GM23338 (cell line): ENCODE results near the gene TNNI2. TPM values are rescaled to one million over a fixed set of nuclear protein-coding genes. Genes with fewer than 3 reads are reported as not detected.

Experiments
- ATAC-seq: fragments of 200-7000 bp; cut with Tn5 transposase; 3 replicates; pipeline ENCODE4 v1.9.1; 2020
- DNase-seq: peaks from one replicate; pipeline ENCODE4 v3.0.0-alpha.2; 2015; ENCODE audit warnings: low spot score
- H2AFZ ChIP-seq: fragments of 200-600 bp; sonication (generic); 2 replicates; pipeline ENCODE4 v1.8.0; 2016; ENCODE audit warnings: antibody characterized with exemption, mild to moderate bottlenecking, moderate library complexity
- H3F3A ChIP-seq: fragments of 200-600 bp; sonication (generic); replicated peaks from 2 replicates; pipeline ENCODE4 v1.8.0; 2017; ENCODE audit warnings: antibody characterized with exemption, mixed run types, low read depth
- H3K27ac ChIP-seq: fragments of 200-600 bp; sonication (generic); 2 replicates; pipeline ENCODE4 v1.6.1; 2016; ENCODE audit warnings: low read depth
- H3K27me3 ChIP-seq: fragments of 200-600 bp; sonication (generic); 2 replicates; pipeline ENCODE4 v1.8.0; 2016; ENCODE audit warnings: mild to moderate bottlenecking, mixed run types, moderate library complexity; ENCODE audit not compliant: insufficient read depth
- H3K36me3 ChIP-seq: fragments of 200-600 bp; sonication (generic); 2 replicates; pipeline ENCODE4 v1.8.0; 2016; ENCODE audit warnings: mild to moderate bottlenecking; ENCODE audit not compliant: insufficient read depth
- H3K4me1 ChIP-seq: fragments of 200-600 bp; sonication (generic); 2 replicates; pipeline ENCODE4 v1.8.0; 2016; ENCODE audit warnings: mild to moderate bottlenecking, moderate library complexity; ENCODE audit not compliant: insufficient read depth
- H3K4me2 ChIP-seq: fragments of 200-600 bp; sonication (generic); 2 replicates; pipeline ENCODE4 v1.7.1; 2017; ENCODE audit warnings: mixed run types
- H3K4me3 ChIP-seq: fragments of 200-600 bp; sonication (generic); 2 replicates; pipeline ENCODE4 v1.6.1; 2016; ENCODE audit warnings: mixed run types
- H3K79me2 ChIP-seq: fragments of 200-600 bp; sonication (generic); replicated peaks from 2 replicates; pipeline ENCODE4 v1.8.0; 2017; ENCODE audit warnings: mild to moderate bottlenecking; ENCODE audit not compliant: insufficient read depth
- H3K9me2 ChIP-seq: fragments of 200-600 bp; sonication (generic); 2 replicates; pipeline ENCODE4 v1.8.0; 2017; ENCODE audit not compliant: insufficient read depth
- H4K20me1 ChIP-seq: fragments of 200-600 bp; sonication (generic); replicated peaks from 2 replicates; pipeline ENCODE4 v1.8.0; 2017; ENCODE audit warnings: mild to moderate bottlenecking; ENCODE audit not compliant: insufficient read depth
- H3K27ac Mint-ChIP-seq: 2 replicates; pipeline ENCODE4 v1.8.0; 2020; ENCODE audit warnings: inconsistent platforms, mild to moderate bottlenecking, moderate library complexity, mixed read lengths
- H3K27me3 Mint-ChIP-seq: 3 replicates; pipeline ENCODE4 v1.8.0; 2022; ENCODE audit warnings: low read depth, mild to moderate bottlenecking, moderate library complexity, mixed read lengths, inconsistent platforms; ENCODE audit not compliant: insufficient read depth, poor library complexity
- H3K36me3 Mint-ChIP-seq: 3 replicates; pipeline ENCODE4 v1.8.0; 2021; ENCODE audit warnings: low read depth, mild to moderate bottlenecking, inconsistent platforms, moderate library complexity, mixed read lengths
- H3K4me1 Mint-ChIP-seq: 3 replicates; pipeline ENCODE4 v1.8.0; 2020; ENCODE audit warnings: mild to moderate bottlenecking, inconsistent platforms, mixed read lengths
- H3K4me3 Mint-ChIP-seq: 3 replicates; pipeline ENCODE4 v1.8.0; 2021; ENCODE audit warnings: moderate library complexity, mild to moderate bottlenecking, inconsistent platforms, mixed read lengths
- H3K9me3 Mint-ChIP-seq: 3 replicates; pipeline ENCODE4 v1.8.0; 2020; ENCODE audit warnings: moderate library complexity, mild to moderate bottlenecking, inconsistent platforms, mixed read lengths
- CREB1 ChIP-seq: fragments of 250-450 bp; sonication (Bioruptor Pico); IDR thresholded peaks from 2 replicates; pipeline ENCODE4 v1.5.0; 2020; ENCODE audit warnings: low read depth, mild to moderate bottlenecking, moderate library complexity
- ETS1 ChIP-seq: IDR thresholded peaks from 2 replicates; pipeline ENCODE4 v1.6.1; 2016; ENCODE audit warnings: antibody characterized with exemption
- EZH2phosphoT487 ChIP-seq: fragments of 200-600 bp; sonication (generic); IDR thresholded peaks from one replicate; pipeline ENCODE4 v1.8.1; 2018; ENCODE audit warnings: antibody characterized with exemption; ENCODE audit not compliant: unreplicated experiment
- JUNB ChIP-seq: IDR thresholded peaks from one replicate; pipeline ENCODE4 v1.6.1; 2016; ENCODE audit warnings: antibody characterized with exemption; ENCODE audit not compliant: unreplicated experiment
- STAT1 ChIP-seq: IDR thresholded peaks from one replicate; pipeline ENCODE4 v1.6.1; 2016; ENCODE audit warnings: antibody characterized with exemption; ENCODE audit not compliant: unreplicated experiment
- ZNF114 ChIP-seq: fragments of 250-450 bp; sonication (Bioruptor Pico); IDR thresholded peaks from 2 replicates; pipeline ENCODE4 v1.5.0; 2020; ENCODE audit warnings: mild to moderate bottlenecking, moderate library complexity
- ZNF462 ChIP-seq: fragments of 250-450 bp; sonication (Bioruptor Pico); IDR thresholded peaks from 2 replicates; pipeline ENCODE4 v1.5.0; 2020; ENCODE audit warnings: mild to moderate bottlenecking, moderate library complexity
- polyA plus RNA-seq: library from polyadenylated mRNA; unstranded; fragments of >200 nt; fragmentation: Nextera tagmentation; extraction: Ambion mirVana; gene quantifications from 2 replicates; pipeline ENCODE4 v1.2.1, GENCODE V29; 2016
- total RNA-seq: library from RNA; depleted of rRNA; stranded (reverse); fragments of >200 nt; shearing (Covaris generic); gene quantifications from 2 replicates; pipeline ENCODE4 v1.2.3, GENCODE V29; 2014

The TNNI2 gene
- total and polyA plus RNA-seq, 2 experiments from 2014 or later = not detected

- TF ChIP-seq ZNF462 = no peak
- no peak for TF ChIP-seq EZH2phosphoT487
- no peak for TF ChIP-seq ZNF114 (CRISPR knock-in tag)
Observed at GRCh38 chr11:1879342-1879940, 40.7 kb downstream of the TNNI2 start (continued).

GRCh38 chr11:1879941-1880720, 41.4 kb downstream of the TNNI2 start:
- no peaks in the 10 kb centered on the region for H3K36me3 Mint-ChIP-seq
- Histone ChIP-seq H2AFZ (no peak overlapping the region), H3K79me2 (no peaks in the 10 kb centered on the region), H4K20me1 (no peaks in the 10 kb centered on the region), H3K27me3 (no peaks in the 10 kb centered on the region), H3F3A (no peaks in the 10 kb centered on the region), H3K9me2 (no peaks in the 10 kb centered on the region), H3K4me2 (no peak overlapping the region), H3K4me3 (no peak overlapping the region), H3K27ac (no peak overlapping the region), H3K4me1 (no peaks in the 10 kb centered on the region), H3K36me3 (no peaks in the 10 kb centered on the region)
- DNase-seq (no peak), ATAC-seq (no peak)
- H3K9me3 Mint-ChIP-seq = no peaks in the 10 kb centered on the region
- H3K27me3 Mint-ChIP-seq = peaks cover 4% of the 10 kb centered on the region
- H3K27ac Mint-ChIP-seq = no peak overlapping the region
- H3K4me3 Mint-ChIP-seq = no peak overlapping the region
- TF ChIP-seq ETS1 = no peak
- no peak for TF ChIP-seq ZNF462
- TF ChIP-seq STAT1 = no peak
- no peak for TF ChIP-seq JUNB
- no peak for TF ChIP-seq CREB1 (CRISPR knock-in tag)
- no peak for TF ChIP-seq EZH2phosphoT487
- no peaks in the 10 kb centered on the region; the same call in 2 of the 3 replicates for H3K4me1 Mint-ChIP-seq
